ENCODE results near the gene A1CF.
"Not testable (repeated sequence)": the region's sequence is repeated elsewhere in the genome, so short reads cannot be mapped to it uniquely, and the experiment has no call there.

Gene A1CF

DNA sequence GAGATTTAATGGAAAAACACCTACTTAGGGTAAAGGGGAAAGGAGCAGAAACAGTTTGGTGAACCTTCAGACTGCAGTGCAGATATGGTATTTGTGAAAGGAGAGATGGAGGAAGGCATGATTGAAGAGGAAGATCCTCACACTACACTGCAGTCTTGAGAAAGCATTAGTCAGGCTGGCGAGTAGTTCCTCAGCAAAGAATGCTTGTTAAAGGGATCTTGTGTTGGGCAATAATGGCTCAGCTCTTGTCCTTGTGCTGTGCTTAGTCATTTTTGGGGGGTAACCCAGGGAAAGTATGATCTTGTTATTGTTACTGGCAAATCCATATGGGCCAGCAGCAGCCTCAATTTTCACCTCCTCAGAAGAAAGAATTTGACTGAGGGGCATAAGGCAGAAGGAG is 105.4 kb downstream of the A1CF start:
- DNase-seq: not testable (repeated sequence)

DNA sequence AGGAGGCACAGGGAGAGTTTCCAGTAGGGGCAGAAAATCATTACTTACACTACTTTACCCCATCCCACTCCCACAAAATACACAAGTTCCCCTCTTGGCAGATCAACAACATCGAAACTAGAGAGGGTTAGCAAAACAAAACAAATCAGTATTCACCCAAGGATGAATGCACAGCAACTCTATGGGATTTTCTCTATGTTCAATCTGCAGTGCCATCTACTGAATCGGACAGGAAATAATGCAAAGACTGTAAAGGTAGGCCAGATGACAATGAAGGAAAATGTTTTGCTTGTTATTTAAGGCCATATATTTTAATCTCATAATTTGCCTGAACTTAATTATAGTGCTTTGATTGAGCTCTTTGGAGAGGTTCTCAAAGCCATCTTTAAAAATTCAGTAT is 110.6 kb downstream of the A1CF start:
- not testable (repeated sequence) for DNase-seq

DNA sequence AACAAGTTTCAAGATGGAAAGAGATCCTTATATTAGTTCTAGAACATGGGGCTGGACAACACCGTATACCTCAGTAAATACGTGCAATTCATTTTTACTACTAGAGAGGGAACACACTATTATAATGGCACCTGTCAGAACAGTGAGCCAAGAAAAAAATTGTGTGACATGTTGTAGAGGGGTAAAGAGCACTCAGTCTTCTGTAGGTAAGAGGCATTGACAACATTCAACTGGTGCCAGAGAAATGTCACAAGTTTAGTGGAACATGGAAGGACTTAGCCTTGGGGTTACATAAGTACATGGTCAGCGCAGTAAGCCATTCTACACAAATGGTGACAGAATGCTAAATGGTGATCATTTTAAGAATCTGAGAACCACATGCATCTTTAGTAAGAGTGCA is 113.4 kb downstream of the A1CF start:
- DNase-seq: not testable (repeated sequence)

DNA sequence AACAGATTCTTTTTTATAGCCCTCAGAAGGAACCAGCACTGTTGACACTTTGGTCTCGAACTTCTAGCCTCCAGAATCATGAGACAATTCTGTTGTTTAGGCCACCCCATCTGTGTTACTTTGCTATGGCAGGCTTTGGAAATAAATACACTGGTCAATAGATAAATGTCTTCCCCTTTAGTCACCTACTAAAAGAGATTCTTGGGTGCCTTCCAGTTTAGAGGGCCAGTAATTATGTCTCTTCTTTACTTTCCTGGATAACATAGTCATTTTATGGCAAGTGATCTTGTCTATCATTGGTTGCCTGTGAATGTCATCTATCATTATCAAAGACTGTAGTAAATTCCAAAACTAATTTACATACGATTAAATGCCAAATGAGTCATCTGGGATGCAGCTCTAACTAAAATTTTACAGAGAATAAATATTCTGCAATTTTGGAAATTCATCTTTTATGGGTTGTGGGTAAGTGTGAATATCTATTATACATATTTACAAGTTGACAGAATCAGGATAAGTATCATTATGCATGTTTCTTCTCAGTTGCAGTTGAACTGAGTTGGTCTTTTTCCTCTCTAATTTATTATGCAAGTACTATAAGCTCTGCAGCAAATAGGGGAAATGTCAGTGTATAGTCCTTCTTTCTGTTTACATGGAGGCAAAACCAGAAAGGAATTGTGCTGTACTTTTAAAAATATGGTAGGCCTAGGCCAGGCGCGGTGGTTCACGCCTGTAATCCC is 118.5 kb downstream of the A1CF start:
- DNase-seq: not testable (repeated sequence)
